Activated naive CD4-positive, alpha-beta T cell treated with anti-CD3 and anti-CD28 coated beads, Interleukin-2, amount 50 U/mL, for 24 hours (primary cell): ENCODE data around the gene ELK3.
A peak's percentile ranks its signal among the peaks of the same experiment; 100 is the strongest.

Experiments
- H3K27ac Mint-ChIP-seq: one replicate; pipeline ENCODE4 v1.8.0; 2021; ENCODE audit warnings: mild to moderate bottlenecking, mixed read lengths
- H3K27me3 Mint-ChIP-seq: one replicate; pipeline ENCODE4 v1.8.0; 2021; ENCODE audit warnings: mixed read lengths
- H3K36me3 Mint-ChIP-seq: one replicate; pipeline ENCODE4 v1.8.0; 2021; ENCODE audit warnings: mixed read lengths
- H3K4me1 Mint-ChIP-seq: one replicate; pipeline ENCODE4 v1.8.0; 2021; ENCODE audit warnings: mixed read lengths
- H3K4me3 Mint-ChIP-seq: one replicate; pipeline ENCODE4 v1.8.0; 2021; ENCODE audit warnings: mild to moderate bottlenecking, mixed read lengths
- H3K9me3 Mint-ChIP-seq: one replicate; pipeline ENCODE4 v1.8.0; 2021; ENCODE audit warnings: mixed read lengths

Gene ELK3

GRCh38 chr12:96198965-96199364 is 4.8 kb downstream of the ELK3 start:
- peak overlapping the region; percentile 76 for H3K27ac Mint-ChIP-seq
- H3K4me3 Mint-ChIP-seq: peak overlapping the region; percentile 97
- peaks cover 65% of the 10 kb centered on the region for H3K4me1 Mint-ChIP-seq
- H3K36me3 Mint-ChIP-seq: peaks cover 8% of the 10 kb centered on the region
- no peaks in the 10 kb centered on the region for H3K9me3 Mint-ChIP-seq
- H3K27me3 Mint-ChIP-seq: no peaks in the 10 kb centered on the region

- H3K27ac Mint-ChIP-seq: peak overlapping the region; percentile 76
- H3K9me3 Mint-ChIP-seq: no peaks in the 10 kb centered on the region
- H3K4me1 Mint-ChIP-seq: peaks cover 70% of the 10 kb centered on the region
- no peaks in the 10 kb centered on the region for H3K27me3 Mint-ChIP-seq
- peak overlapping the region; percentile 97 for H3K4me3 Mint-ChIP-seq
- H3K36me3 Mint-ChIP-seq: peaks cover 8% of the 10 kb centered on the region
Observed at GRCh38 chr12:96199464-96199863, 5.3 kb downstream of the ELK3 start.

GRCh38 chr12:96201272-96202227 is 7.4 kb downstream of the ELK3 start:
- H3K4me3 Mint-ChIP-seq: peak overlapping the region; percentile 4
- H3K4me1 Mint-ChIP-seq: peaks cover 84% of the 10 kb centered on the region

GRCh38 chr12:96204381-96204780 is 10.2 kb downstream of the ELK3 start:
- Mint-ChIP-seq H3K4me3 (peak overlapping the region; percentile 27), H3K36me3 (peaks cover 10% of the 10 kb centered on the region), H3K27ac (peak overlapping the region; percentile 95), H3K27me3 (no peaks in the 10 kb centered on the region), H3K4me1 (peaks cover 87% of the 10 kb centered on the region), H3K9me3 (no peaks in the 10 kb centered on the region)

More at GRCh38 chr12:96201272-96202227, 7.4 kb downstream of the ELK3 start:
- Mint-ChIP-seq H3K36me3 (peaks cover 10% of the 10 kb centered on the region), H3K9me3 (no peaks in the 10 kb centered on the region), H3K27ac (peak overlapping the region; percentile 63), H3K27me3 (no peaks in the 10 kb centered on the region)

GRCh38 chr12:96205908-96206307 is 11.7 kb downstream of the ELK3 start:
- Mint-ChIP-seq H3K27me3 (no peaks in the 10 kb centered on the region), H3K36me3 (peaks cover 12% of the 10 kb centered on the region), H3K4me3 (peak overlapping the region; percentile 75), H3K27ac (peak overlapping the region; percentile 95), H3K4me1 (peaks cover 91% of the 10 kb centered on the region), H3K9me3 (no peaks in the 10 kb centered on the region)

- H3K4me1 Mint-ChIP-seq: peaks cover 92% of the 10 kb centered on the region
- H3K27ac Mint-ChIP-seq: peak overlapping the region; percentile 95
- H3K9me3 Mint-ChIP-seq: no peaks in the 10 kb centered on the region
- peak overlapping the region; percentile 66 for H3K4me3 Mint-ChIP-seq
- H3K27me3 Mint-ChIP-seq: no peaks in the 10 kb centered on the region
- H3K36me3 Mint-ChIP-seq: peaks cover 9% of the 10 kb centered on the region
Observed at GRCh38 chr12:96206936-96207662, 12.9 kb downstream of the ELK3 start.

GRCh38 chr12:96208346-96208745 is 14.2 kb downstream of the ELK3 start:
- peaks cover 99% of the 10 kb centered on the region for H3K4me1 Mint-ChIP-seq
- no peaks in the 10 kb centered on the region for H3K27me3 Mint-ChIP-seq
- peak overlapping the region; percentile 87 for H3K27ac Mint-ChIP-seq
- H3K4me3 Mint-ChIP-seq: peak overlapping the region; percentile 82
- no peaks in the 10 kb centered on the region for H3K9me3 Mint-ChIP-seq
- H3K36me3 Mint-ChIP-seq: peaks cover 9% of the 10 kb centered on the region

GRCh38 chr12:96208801-96209549 is 14.8 kb downstream of the ELK3 start:
- H3K27ac Mint-ChIP-seq: peak overlapping the region; percentile 97
- peaks cover 9% of the 10 kb centered on the region for H3K36me3 Mint-ChIP-seq
- peak overlapping the region; percentile 86 for H3K4me3 Mint-ChIP-seq
- peaks cover 100% of the 10 kb centered on the region for H3K4me1 Mint-ChIP-seq
- H3K27me3 Mint-ChIP-seq: no peaks in the 10 kb centered on the region
- H3K9me3 Mint-ChIP-seq: no peaks in the 10 kb centered on the region

- H3K27me3 Mint-ChIP-seq: no peaks in the 10 kb centered on the region
- peaks cover 99% of the 10 kb centered on the region for H3K4me1 Mint-ChIP-seq
- peak overlapping the region; percentile 62 for H3K4me3 Mint-ChIP-seq
- peak overlapping the region; percentile 97 for H3K27ac Mint-ChIP-seq
- no peaks in the 10 kb centered on the region for H3K9me3 Mint-ChIP-seq
- H3K36me3 Mint-ChIP-seq: peaks cover 5% of the 10 kb centered on the region
Observed at GRCh38 chr12:96210376-96211055, 16.3 kb downstream of the ELK3 start.

- Mint-ChIP-seq H3K9me3 (no peaks in the 10 kb centered on the region), H3K4me3 (peak overlapping the region; percentile 50), H3K27me3 (no peaks in the 10 kb centered on the region), H3K27ac (peak overlapping the region; percentile 78), H3K4me1 (peaks cover 89% of the 10 kb centered on the region), H3K36me3 (peaks cover 5% of the 10 kb centered on the region)
Observed at GRCh38 chr12:96211988-96212387, 17.8 kb downstream of the ELK3 start.

- no peaks in the 10 kb centered on the region for H3K27me3 Mint-ChIP-seq
- peak overlapping the region; percentile 78 for H3K27ac Mint-ChIP-seq
- H3K4me3 Mint-ChIP-seq: peak overlapping the region; percentile 50
- H3K9me3 Mint-ChIP-seq: no peaks in the 10 kb centered on the region
- H3K36me3 Mint-ChIP-seq: peaks cover 9% of the 10 kb centered on the region
- H3K4me1 Mint-ChIP-seq: peaks cover 82% of the 10 kb centered on the region
Observed at GRCh38 chr12:96212456-96213375, 18.5 kb downstream of the ELK3 start.

- peak overlapping the region; percentile 50 for H3K4me3 Mint-ChIP-seq
- no peaks in the 10 kb centered on the region for H3K9me3 Mint-ChIP-seq
- H3K4me1 Mint-ChIP-seq: peaks cover 76% of the 10 kb centered on the region
- H3K27me3 Mint-ChIP-seq: no peaks in the 10 kb centered on the region
- H3K36me3 Mint-ChIP-seq: peaks cover 10% of the 10 kb centered on the region
- H3K27ac Mint-ChIP-seq: peak overlapping the region; percentile 68
Observed at GRCh38 chr12:96213869-96214268, 19.7 kb downstream of the ELK3 start.

GRCh38 chr12:96215919-96216273 is 21.7 kb downstream of the ELK3 start:
- Mint-ChIP-seq H3K4me1 (peaks cover 70% of the 10 kb centered on the region), H3K27me3 (no peaks in the 10 kb centered on the region), H3K36me3 (peaks cover 8% of the 10 kb centered on the region)

More at GRCh38 chr12:96215919-96216273, 21.7 kb downstream of the ELK3 start:
- H3K9me3 Mint-ChIP-seq: no peaks in the 10 kb centered on the region
- H3K27ac Mint-ChIP-seq: no peak overlapping the region
- H3K4me3 Mint-ChIP-seq: no peak overlapping the region
